HG02678 (cell line): Measurements from ENCODE around the gene ANKMY2.
"Not testable (repeated sequence)": the region's sequence is repeated elsewhere in the genome, so short reads cannot be mapped to it uniquely, and the experiment has no call there.

Source experiments
- ATAC-seq: cut with Tn5 transposase; IDR thresholded peaks from one replicate; pipeline ENCODE4 v1.9.1; 2021; ENCODE audit warnings: mild to moderate bottlenecking, moderate library complexity; ENCODE audit not compliant: unreplicated experiment

The ANKMY2 gene

GRCh38 chr7:16627236-16627635 is 18.3 kb downstream of the ANKMY2 start:
- no peak for ATAC-seq

- ATAC-seq, result no peak
Measured at GRCh38 chr7:16626388-16626787, 19.2 kb downstream of the ANKMY2 start.

- ATAC-seq, result peak; percentile 76
Measured at GRCh38 chr7:16619979-16620408, 25.6 kb downstream of the ANKMY2 start.

- ATAC-seq, result no peak
Measured at GRCh38 chr7:16616542-16616941, 29.0 kb downstream of the ANKMY2 start.

DNA sequence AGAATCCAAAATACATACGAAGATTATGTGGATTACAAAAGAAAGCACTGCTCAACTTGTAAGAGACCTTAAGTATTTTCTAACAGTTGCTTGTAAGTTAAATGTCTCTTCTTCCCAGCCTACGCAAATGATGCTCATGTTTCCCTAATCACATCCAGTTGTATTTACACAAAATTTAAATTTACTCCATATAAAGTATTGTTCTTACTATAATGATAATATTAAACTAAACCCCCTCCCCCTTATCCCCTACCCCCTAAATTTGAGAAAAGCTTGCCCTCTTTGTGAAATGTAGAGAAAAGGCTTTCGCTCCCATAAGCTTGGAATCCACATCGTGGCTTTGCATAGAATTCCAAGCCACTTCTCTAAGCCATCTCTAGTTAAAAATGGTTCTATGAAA is 29.4 kb downstream of the ANKMY2 start:
- no peak for ATAC-seq

- ATAC-seq, result no peak
Measured at GRCh38 chr7:16615228-16615627, 30.3 kb downstream of the ANKMY2 start.

GRCh38 chr7:16611711-16612110 is 33.8 kb downstream of the ANKMY2 start:
- ATAC-seq, result no peak

GRCh38 chr7:16609842-16610450 is 35.6 kb downstream of the ANKMY2 start:
- peak; percentile 78 for ATAC-seq

- no peak for ATAC-seq
Measured at GRCh38 chr7:16606704-16607103, 38.9 kb downstream of the ANKMY2 start.

DNA sequence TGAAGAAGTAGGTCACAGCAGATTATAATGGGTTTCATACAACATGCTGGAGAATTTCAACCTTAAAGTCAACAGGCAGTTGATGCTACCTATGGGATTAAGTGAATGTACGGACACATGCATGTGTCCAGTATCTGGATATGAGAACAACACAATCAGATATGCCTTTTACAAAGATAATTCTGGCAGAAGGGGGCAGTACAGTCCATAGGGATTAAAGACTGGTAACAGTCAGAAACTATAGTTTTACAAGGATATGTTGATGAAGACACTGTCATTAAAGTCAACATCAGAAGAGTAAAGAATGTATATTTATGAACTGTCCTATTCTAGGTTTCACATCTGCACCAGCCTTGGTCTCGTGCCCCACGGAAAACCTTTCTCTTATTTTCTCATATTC is 41.5 kb downstream of the ANKMY2 start:
- ATAC-seq, result no peak

GRCh38 chr7:16603633-16604032 is 41.9 kb downstream of the ANKMY2 start:
- no peak for ATAC-seq

GRCh38 chr7:16599860-16600259 is 45.7 kb downstream of the ANKMY2 start:
- no peak for ATAC-seq

- no peak for ATAC-seq
Measured at GRCh38 chr7:16598015-16598414, 47.5 kb downstream of the ANKMY2 start.

GRCh38 chr7:16595596-16595995 is 50.0 kb downstream of the ANKMY2 start:
- not testable (repeated sequence) for ATAC-seq

DNA sequence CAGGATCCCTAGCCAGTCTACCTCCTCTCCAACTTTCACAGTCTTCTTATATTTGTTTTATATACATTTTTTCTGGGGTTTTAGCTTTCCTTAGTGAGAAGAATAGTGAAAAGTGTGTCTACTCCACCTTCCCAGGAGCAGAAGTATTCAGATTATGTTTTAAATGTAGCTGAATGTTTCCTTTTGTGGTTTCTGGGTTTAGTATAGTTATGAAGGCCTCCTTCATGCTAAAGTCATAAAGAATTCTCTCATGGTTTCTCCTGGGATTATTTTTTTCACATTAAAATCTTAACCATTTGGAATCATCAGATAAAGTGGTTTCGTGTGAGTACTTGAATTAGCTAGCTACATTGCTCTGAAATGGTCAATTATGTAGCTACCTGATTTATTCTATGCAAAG is 50.9 kb downstream of the ANKMY2 start:
- no peak for ATAC-seq

- no peak for ATAC-seq
Measured at GRCh38 chr7:16594061-16594460, 51.5 kb downstream of the ANKMY2 start.

- no peak for ATAC-seq
Measured at GRCh38 chr7:16592395-16592794, 53.2 kb downstream of the ANKMY2 start.

DNA sequence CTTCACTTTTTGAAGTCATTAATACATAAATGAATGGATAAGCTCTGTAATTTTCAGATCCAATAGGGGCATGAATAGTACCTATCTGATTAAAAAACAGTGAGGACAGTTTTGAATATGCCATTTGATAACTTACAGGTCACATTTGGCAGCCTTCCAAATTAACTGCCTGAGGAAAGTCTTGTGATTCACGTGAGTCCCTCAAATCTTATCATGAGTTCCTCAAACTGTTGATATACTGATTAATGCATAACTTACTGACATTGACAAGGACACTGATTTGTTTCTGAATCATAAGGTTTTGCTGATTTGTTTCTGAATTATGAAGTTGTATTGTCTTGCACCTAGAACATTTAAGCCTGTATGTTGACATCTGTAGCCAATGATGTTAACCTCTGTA is 55.1 kb downstream of the ANKMY2 start:
- ATAC-seq, result no peak

DNA sequence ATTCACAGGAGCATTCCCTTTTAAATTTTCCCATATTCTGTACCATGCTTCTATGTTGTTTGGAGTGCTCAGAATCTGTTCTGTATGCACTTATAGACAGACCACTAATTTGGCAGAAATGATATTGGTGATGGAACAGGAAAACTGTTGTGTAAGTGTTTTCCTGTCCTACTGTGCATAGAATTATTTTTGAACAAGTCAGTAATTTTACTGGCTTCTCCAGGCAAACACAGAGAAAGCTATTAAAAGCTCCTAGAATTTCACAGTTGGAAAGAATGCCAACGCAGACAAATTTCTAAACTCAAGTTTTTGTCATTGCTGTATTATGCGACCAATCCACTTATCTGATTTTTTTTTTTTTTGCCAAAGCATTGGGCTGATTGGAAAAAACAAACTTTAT is 55.7 kb downstream of the ANKMY2 start:
- no peak for ATAC-seq

GRCh38 chr7:16587790-16588189 is 57.8 kb downstream of the ANKMY2 start:
- no peak for ATAC-seq

DNA sequence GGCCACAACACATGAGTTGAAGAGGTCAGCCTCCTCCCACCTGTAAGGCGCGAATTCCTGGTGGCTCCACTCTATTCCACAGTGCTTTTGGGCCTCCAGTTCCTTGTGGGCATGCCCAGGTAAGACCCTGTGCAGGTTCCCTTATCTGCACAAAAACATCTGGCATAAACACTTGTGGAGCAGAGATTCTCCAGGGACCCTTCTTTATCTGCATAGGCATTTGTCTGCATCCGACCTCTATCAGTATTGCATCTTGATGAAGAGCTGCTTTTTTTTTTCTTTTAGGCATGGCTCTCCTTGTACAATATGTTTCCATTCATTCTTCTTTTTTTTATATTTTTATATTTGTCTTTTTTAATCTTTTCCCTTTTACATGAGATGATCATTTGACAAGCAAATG is 58.4 kb downstream of the ANKMY2 start:
- no peak for ATAC-seq

- no peak for ATAC-seq
Measured at GRCh38 chr7:16586081-16586874, 59.3 kb downstream of the ANKMY2 start.

DNA sequence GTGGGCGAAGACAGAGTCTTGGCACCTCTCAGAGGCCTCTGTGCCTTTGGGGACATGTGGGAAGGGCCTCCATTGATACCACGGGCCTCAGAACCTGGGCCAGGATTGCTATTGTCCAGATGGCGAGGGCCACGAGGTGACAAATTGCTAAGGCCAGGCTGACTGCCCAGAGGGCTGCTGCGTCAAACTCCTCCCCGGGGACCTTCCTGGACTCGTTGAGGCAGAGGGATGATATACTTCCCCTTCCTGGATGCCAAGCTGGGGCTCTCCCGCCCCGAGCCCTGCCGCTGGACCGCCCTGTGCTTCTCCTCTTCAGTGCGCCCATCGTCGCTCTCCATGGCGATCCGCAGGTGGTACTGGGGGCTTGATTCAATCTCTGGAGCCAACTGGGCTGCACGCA is 60.0 kb downstream of the ANKMY2 start:
- ATAC-seq, result no peak
